HG02973 (cell line): Measurements from ENCODE around the gene ADAMTS7.
"Not testable (repeated sequence)": the region's sequence is repeated elsewhere in the genome, so short reads cannot be mapped to it uniquely, and the experiment has no call there.

Experiments
- ATAC-seq: cut with Tn5 transposase; IDR thresholded peaks from one replicate; pipeline ENCODE4 v1.9.1; 2021; ENCODE audit warnings: moderate library complexity; ENCODE audit not compliant: unreplicated experiment

ADAMTS7 gene

DNA sequence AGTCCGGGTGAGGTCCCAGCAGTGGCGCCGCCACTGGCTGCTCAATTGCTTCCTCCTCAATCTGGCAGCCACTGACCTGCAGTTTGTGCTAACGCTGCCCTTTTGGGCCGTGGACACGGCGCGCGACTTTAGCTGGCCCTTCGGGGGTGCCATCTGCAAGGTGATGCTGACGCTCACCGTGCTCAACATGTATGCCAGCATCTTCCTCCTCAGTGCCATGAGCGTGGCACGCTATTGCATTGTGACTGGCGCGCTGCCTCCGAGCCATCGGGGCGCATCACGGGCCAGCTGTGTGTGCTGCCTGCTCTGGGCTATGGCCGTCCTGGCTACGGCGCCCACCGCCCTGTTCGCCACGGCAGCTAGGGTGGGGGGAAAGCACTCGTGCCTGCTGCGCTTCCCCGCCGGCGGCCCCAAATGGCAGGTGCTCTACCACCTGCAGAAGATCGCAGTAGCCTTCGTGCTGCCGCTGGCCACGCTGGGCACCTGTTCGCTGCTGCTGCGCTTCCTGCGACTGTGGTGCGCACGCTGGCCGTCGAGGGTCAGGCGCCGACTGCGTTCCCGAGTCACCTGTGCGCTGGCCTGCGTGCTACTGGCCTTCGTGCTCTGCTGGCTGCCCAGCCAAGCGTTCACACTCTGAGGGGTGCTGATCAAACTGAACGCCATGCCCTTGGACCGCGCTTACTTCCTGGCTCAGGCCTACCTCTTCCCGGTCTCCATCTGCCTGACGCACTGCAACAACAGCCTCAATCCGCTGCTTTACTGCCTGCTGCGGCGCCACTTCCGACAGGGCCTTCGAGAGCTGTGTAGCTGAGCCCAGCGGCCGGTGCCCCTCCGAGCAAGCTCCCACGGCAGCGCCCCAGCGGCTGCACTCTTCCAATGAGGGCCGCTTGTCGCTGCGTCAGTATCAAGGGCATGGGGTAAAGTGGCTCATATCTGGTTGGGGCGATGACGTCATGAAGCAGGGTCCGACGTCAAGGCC is 20.3 kb upstream of the ADAMTS7 start:
- no peak for ATAC-seq

DNA sequence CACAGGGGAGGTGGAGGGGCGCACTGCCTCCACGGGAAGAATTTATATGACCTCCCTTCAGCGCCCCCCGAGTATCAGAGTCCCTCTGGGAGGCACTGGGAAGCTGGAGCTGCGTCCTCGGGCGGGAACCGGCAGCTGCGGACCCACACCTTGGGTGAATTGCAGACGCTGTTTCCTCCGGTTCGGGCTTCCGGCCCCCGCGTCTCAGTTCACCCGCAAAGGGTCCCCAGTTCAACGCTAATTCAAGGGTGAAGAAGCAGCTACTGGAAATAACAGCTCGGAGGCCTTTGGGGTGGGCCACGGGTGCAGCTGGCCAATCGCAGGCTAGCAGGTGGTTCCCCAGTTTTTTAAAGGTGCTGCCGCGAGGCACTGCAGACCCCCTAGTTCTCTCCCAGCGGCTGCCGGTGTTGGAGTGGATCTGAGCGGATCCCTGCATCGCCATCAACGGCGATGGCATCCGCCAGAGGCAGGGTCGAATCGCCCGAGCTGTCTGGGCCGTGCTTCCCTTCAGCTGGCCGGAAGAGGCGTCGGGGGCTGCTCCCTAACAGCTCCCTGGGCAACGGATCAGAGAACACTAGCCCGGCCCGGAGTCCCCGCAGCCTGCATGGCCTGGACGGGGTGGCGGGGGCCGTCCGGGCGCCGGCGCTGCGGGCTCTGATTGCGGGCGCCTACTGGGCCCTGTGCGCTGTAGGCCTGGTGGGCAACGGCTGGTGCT is 19.4 kb upstream of the ADAMTS7 start:
- no peak for ATAC-seq

DNA sequence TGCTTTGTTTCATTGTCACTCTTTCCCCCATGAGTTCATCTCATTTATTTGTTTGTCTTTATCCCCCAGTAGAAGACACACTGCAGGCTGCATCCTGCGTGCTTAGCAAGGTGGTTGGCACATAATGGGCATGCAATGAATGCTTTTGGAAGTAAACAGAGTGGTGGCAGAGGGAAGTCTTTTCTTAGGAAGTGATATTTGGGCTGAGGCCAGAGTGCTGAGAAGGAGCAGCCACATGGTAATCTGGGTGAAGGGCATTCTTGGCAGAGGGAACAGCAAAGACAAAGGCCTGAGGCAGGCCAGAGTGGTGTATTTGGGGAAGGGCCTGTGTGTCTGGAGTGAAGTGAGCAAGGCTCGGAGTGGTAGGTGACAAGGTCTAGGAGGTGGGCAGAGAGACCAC is 17.7 kb upstream of the ADAMTS7 start:
- no peak for ATAC-seq

DNA sequence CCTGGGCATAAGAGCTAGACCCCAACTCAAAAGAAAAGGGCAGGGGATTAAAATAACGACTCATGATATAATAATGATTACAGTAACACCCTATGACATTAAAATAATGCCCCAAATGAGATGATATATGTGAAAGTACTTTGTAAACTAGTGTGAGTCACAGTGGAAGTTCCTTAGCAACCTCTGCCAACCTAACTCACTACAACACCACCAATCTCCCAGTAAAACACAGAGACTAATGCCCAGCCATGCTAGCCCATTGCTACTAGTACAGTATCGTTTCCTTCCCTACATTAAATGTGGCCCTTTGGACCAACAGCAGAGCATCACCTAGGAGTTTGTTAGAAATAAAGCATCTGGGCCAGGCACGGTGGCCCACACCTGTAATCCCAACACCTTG is 11.2 kb upstream of the ADAMTS7 start:
- no peak for ATAC-seq

DNA sequence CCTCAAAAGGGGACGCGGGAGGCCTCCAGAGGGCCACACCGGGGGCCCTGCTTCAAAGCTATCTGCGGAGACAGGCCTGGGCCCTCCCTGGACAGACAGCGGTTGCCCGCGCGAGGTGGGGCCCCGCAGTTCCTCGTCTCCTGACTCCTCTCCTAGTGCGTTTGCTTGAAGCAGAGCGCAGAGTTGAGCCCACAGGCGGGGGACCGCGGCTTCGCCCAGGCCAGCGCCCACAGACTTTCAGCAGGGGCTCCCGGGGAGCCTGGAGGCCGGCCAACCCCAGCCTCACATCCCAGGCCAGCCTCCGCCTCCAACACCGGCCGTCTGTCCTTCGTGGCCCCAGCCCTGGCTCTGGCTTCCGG is 540 bp upstream of the ADAMTS7 start:
- no peak for ATAC-seq

DNA sequence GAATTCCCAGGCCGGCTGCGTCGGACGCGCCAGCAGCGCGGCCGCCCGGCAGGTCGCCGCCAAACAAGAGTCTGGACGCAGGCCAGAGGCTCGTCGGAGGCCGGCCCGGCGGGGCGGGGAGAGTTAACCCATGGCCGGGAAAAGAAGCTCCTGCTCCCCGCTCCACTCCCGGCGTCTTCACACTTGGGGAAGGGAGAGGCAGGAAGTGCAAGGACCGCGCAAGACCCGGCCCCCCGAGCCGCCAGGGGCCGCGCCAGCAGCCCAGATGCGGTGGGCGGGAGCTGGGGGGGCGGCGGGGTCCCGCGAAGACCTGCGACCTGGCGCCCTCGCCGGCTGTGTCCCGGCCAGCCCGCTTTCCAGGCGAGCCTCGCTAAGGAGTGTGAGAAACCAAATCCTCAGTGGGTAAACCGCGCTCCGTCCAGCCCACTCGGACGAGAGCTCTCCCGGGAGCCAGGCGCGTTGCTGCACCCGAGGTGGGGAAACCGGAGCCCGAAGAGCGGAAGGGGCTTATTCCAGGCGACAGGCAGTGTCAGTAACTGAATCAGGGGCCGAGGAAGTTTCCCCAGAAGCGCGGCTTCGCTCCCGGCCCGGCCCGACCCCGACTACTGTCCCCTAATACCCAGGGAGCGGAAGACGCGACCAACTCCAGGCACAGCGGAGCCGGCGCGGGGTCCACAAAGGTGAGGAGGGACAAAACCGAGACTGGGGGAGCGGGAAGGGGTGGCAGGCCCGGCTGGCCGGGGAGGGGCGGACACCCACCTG is 721 bp downstream of the ADAMTS7 start:
- ATAC-seq = no peak

DNA sequence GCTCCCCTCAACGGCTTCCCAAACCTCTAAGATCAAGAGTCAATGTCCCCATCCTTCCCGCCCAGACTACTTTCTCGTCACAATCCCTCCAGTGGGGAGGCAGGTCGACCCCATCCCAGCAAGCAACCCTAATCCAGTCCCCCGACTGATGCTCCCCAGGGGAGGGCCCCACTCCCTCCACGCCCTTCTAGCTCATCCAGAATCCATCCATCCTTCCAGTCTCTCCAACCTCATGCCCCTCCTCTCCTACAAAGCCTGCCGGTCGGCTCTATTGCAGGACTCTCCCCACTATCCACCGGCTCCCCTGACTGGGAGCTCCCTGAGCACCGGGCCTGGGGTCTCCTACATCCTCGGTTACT is 1.3 kb downstream of the ADAMTS7 start:
- ATAC-seq = no peak

DNA sequence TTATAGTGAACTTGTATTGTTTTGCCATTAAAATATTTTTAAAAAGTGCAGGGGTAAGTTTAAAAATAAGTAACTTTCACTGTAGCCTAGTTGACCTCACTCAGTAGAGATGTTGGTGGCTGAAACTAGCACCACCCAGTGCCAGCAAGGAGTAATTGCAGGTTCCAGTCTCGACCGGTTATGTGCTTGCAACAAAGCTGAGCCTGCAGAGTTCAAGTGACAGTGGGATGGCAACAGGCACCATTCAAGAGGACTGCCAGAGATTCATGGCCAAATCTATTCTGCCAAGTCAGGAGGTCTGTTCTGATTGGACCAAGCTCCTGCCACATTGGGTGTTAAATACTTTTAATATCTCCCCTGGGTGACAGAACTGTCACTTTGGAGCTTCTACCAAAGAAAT is 2.7 kb downstream of the ADAMTS7 start:
- no peak for ATAC-seq

DNA sequence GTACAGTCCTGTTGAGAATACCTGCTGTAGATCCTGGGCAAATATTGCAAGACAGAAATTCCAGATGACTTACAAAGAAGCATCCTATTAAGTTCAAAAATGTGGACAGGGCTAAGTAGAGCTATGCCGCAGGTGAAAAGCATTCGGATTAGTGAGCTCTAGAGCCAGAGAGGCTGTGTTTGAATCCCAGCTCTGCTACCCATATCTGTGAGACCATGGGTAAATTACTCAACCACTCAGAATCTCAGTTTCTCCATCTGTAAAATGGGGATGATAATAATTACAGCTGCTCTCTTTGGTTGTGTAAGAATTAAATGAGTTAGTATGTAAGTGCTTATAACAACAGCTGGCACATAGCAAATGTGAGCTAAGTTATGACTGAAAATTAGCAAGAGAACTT is 3.9 kb downstream of the ADAMTS7 start:
- no peak for ATAC-seq

DNA sequence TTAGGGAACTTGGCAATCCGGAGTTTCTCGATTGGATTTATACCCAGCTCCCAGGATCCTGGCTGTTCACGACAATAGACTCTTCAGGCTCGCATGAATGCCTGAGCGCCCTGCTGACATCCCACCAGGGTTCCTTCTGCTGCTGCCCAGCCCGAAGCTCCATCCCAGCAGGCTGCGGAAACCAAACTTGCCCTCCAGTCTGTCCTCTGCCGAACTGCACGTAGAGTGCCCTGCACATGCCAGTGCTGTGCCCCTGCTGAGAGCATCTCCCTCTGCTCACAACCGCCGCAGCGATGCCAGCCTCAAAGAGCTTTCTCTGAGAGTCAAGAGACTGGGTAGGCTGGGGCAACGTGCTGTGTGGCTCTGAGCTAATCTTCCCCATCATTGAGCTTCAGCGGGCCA is 6.9 kb downstream of the ADAMTS7 start:
- ATAC-seq = no peak

DNA sequence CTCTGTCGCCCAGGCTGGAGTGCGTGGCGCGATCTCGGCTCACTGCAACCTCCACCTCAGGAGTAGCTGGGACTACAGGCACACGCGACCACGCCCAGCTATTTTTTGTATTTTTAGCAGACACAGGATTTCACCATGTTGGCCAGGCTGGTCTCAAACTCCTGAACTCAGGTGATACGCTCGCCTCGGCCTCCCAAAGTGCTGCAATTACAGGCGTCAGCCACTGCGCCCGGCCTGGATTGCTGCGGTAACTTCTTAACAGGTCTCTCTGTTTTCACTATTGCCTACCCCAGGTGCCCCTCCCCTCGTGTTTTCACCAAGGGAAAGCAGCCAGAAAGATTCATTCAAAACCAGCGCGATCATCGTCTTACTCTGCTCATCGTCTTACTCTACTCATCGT is 10.5 kb downstream of the ADAMTS7 start:
- no peak for ATAC-seq

DNA sequence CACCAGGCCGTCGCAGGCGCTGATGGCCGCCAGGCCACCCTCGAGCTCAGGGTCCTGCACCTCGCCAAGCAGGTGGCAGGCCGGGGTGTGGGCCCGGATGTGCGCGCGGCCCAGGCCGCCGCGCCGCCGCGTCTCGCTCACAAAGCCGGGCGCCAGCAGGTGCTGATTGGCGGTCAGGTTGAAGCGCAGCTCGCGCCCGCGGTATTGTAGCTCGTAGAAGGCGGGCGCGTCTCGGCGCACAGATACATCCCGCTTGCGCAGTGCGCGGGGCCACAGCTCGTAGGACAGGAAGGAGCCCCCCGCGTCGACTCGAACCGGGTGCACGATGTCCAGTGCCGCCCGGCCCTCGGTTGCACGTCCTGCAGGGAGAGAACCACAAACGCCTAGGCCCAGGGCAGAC is 11.1 kb downstream of the ADAMTS7 start:
- ATAC-seq = no peak

DNA sequence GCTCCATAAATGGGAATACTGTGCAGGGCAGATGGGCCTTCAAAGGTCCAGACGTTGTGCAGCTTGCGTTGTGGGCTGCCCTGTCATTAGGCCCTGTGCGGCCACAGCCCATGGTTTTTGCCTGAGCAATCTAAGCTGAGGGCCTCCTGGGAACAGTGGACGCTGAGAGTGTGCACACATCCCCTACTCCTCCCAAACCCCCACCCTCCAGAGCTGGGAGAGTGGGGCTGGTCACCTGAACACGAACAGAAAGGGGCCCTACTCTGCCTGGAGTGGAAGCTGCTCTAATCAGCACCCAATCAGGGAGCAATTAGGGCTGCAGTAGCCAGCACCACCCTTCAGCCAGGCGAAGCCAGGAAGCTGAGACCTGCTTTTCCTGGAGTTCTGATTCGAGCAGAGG is 12.2 kb downstream of the ADAMTS7 start:
- ATAC-seq = not testable (repeated sequence)

DNA sequence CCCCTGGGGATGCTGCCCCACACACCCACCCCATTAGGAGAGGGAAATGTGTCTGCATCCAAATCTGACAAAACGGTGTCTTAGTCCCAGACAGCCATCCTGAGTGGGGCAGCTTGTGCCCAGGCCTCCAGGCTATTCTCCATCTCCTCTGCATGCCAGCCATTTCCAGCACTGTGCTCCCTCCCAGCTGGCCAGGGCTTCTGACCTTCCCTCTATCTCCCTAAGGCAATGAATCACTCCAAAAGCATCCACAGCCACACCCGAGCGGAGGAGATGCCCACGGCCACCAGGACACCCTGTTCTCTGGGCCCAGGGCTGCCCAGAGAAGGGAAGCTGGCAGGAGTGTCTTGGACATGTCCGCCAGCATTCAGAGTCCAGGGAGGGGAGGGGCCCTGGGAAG is 12.9 kb downstream of the ADAMTS7 start:
- not testable (repeated sequence) for ATAC-seq

DNA sequence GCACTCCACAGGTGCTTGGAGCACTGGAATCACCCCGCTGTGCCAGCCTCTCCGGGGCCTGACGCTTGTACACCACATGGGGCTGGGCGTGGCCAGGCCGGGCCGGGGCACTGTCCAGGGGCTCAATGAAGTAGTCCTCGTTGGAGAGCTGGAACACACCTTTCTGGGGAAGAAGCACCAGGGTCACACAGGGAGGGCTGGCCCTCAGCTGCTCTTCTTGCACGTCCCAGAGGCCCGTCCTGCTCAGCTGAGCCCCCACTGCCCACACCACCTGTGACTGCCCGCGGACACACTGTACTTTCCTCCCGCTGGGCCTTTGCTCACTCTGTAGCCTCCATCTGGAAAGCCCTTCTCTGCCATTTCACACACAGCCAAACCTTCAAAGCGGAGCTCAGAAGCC is 13.3 kb downstream of the ADAMTS7 start:
- no peak for ATAC-seq

DNA sequence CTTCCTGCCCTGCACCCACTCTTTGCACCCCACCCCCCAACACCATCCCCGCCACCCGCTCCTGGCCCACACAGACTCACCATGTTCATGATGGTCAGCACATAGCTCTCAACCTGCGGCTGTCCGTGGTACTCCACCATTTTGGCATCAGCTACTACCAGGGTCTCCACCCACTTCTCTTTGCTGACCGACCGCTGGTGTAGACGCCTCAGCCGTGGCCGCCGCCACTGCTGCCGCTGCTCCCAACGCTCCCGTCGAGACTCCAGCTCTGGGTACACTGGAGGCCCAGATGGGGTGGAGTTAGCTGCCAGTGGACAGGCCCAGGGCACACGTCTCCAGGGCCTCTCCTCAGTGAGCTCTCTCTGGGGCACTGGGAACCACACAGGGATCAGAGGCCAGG is 14.8 kb downstream of the ADAMTS7 start:
- no peak for ATAC-seq

DNA sequence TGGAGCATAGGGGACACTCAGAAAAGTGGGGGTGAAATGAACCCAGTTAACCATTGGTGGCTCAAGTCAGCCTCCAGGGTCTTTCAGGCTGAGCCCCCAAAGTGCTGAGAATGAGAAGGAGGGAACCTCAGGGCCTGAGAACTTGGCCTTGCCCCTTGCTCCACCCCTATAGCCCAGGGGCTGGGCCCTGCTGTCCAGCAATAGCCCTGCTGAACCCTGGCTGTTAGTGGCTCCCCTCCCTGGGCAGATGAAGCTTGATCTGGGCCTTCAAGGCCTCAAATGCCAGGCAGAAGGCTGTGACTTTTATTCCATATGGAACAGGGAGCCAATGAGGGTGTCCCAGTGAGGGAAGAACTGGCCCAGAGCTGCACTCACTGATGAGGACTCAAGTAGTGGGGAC is 16.2 kb downstream of the ADAMTS7 start:
- ATAC-seq = no peak

DNA sequence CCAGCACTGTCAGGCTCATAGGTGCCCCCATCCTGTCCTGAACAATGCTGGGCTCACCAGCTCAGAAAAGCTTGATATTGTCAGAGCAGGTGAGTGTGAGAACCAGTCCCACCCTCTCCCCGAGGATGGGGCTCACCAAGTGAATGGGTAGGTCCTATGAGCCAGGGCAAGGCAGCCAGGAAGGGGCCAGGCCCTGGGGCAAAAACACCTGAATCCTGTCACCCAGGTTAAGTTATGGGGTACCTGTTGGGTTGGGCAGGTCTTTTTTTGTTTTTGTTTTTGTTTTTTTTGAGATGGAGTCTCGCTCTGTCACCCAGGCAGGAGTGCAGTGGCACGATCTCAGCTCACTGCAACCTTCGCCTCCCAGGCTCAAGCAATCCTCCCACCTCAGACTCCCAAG is 16.8 kb downstream of the ADAMTS7 start:
- not testable (repeated sequence) for ATAC-seq

DNA sequence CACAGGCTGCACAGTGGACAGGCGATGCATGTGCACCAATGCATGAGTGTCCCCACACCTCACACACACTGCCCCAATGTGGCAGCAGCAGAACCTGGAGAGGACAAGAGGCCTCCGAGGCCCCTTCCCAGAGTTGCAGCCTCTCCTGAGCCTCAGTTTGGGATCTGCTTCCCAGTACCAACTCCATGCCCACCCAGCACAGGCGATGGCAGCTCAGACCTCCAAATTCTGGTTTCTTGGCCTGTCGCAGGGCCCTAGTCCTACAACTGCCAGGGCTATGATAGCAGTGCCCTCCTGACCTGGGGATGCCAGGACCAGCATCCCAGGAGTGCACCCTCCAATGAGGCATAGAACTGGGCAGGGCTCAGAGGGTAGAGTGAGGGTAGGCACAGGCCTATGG is 19.9 kb downstream of the ADAMTS7 start:
- ATAC-seq = no peak

DNA sequence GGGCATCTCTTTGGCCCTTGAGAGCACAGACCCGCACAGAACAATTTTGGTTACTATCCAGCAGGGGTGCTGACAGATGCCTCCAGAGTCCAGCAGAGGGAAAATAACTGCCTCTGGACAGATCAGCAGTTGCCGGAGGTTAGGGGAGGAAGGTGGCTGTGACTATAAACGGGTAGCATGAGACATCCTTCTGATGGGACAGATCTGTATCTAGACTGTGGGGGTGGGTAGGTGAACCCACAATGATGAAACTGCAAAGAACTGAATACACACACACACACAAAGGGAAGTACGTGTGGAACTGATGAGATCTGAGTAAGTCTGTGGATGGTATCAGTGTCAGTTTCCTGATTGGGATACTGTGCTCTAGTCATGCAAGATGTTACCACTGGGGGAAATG is 21.2 kb downstream of the ADAMTS7 start:
- no peak for ATAC-seq

DNA sequence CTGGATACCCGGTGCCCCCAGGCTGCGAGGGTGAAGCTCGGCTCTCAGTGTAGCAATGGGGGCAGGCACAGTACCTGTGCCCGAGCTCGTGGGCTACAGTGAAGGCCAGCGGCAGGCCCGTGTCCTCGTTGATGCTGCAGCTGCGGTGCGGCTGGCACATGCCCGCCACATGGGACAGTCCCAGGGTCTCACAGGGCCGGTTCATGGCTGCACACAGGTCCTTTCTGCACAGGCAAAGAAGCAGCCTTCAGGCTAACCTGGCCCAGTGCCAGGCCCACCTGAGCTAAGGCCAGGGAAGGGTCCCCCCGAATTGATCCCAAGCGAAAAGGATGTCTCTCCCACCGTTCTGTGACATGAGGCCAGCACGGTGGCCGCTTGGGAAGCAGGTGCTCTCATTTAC is 21.6 kb downstream of the ADAMTS7 start:
- no peak for ATAC-seq
